HepG2 (cell line): ENCODE data around the gene SLC4A2. TPM values are rescaled to one million over a fixed set of nuclear protein-coding genes. Genes with fewer than 3 reads are reported as not detected.
A peak's percentile ranks its signal among the peaks of the same experiment; 100 is the strongest.

Experiments used
- ATAC-seq: fragments of 200-7000 bp; cut with Tn5 transposase; 3 replicates; pipeline ENCODE4 v1.9.1; 2020; ENCODE audit warnings: mild to moderate bottlenecking, moderate library complexity
- BruUV-seq: library from RNA; stranded (reverse); fragments of 400-500 nt; replicated peaks from 2 replicates; lab custom pipeline; 2021; lab: Mats Ljungman, UMichigan
- CTCF ChIA-PET: fragments of 300-600 bp; formaldehyde crosslinking; extraction: SDS; loops from one replicate; lab custom pipeline; 2021; ENCODE audit warnings: low total read pairs, inconsistent platforms, low intra/inter-chr PET ratio; lab: Yijun Ruan, JAX
- POLR2A ChIA-PET: fragments of 350-600 bp; sonication (Branson Sonifier 250); formaldehyde crosslinking; loops from one replicate; lab custom pipeline; 2020; ENCODE audit warnings: antibody characterized with exemption, inconsistent platforms; lab: Yijun Ruan, JAX
- DNase-seq: peaks from one replicate; pipeline ENCODE4 v3.0.0-alpha.2; 2015; ENCODE audit warnings: low spot score
- FAIRE-seq: peaks from 3 replicates; lab custom pipeline; 2011; peaks lifted over from hg19 to GRCh38; lab: Jason Lieb, UNC
- H2AFZ ChIP-seq: one replicate; pipeline ENCODE4 v1.6.1; 2011; ENCODE audit warnings: low read length, inconsistent platforms
- H3K27ac ChIP-seq: fragments of 300-600 bp; 3 replicates; pipeline ENCODE4 v1.8.0; 2011; ENCODE audit warnings: mixed run types, mild to moderate bottlenecking, mixed read lengths, low read length, inconsistent platforms; ENCODE audit not compliant: insufficient read depth; ENCODE audit errors: extremely low read length
- H3K27me3 ChIP-seq, 2 experiments: fragments of 200-600 bp in 1 of 2; 2 replicates in 1 of 2; 3 replicates in 1 of 2; pipeline versions ENCODE4 v1.6.0 to v1.8.0; 2011; ENCODE audit warnings: low read length in 2 of 2, mild to moderate bottlenecking in 2 of 2, moderate library complexity in 2 of 2, inconsistent platforms in 1 of 2; ENCODE audit not compliant: insufficient read depth in 2 of 2, control insufficient read depth in 1 of 2
- H3K36me3 ChIP-seq, 2 experiments: fragments of 200-600 bp in 1 of 2; replicated peaks in 1 of 2; 2 replicates in 1 of 2; 3 replicates in 1 of 2; pipeline versions ENCODE4 v1.5.1 to v1.8.0; 2011; ENCODE audit warnings: low read length in 2 of 2, inconsistent platforms in 1 of 2; ENCODE audit not compliant: insufficient read depth in 2 of 2, control insufficient read depth in 1 of 2
- H3K4me1 ChIP-seq: 2 replicates; pipeline ENCODE4 v1.5.1; 2012; ENCODE audit warnings: low read length, inconsistent platforms; ENCODE audit not compliant: insufficient read depth
- H3K4me2 ChIP-seq: 2 replicates; pipeline ENCODE4 v1.6.0; 2011; ENCODE audit warnings: low read depth, low read length, inconsistent platforms
- H3K4me3 ChIP-seq, 3 experiments: fragments of 200-600 bp in 1 of 3; sonication (generic), shearing (Covaris generic) in 1 of 3; replicated peaks in 1 of 3; 2 replicates each; pipeline ENCODE4 v1.5.1; 2011 to 2016; ENCODE audit warnings: low read length in 3 of 3, inconsistent platforms in 2 of 3, low read depth in 2 of 3, mild to moderate bottlenecking in 2 of 3, control low read depth in 1 of 3, mixed read lengths in 1 of 3; ENCODE audit not compliant: insufficient read depth in 1 of 3
- H3K79me2 ChIP-seq: one replicate; pipeline ENCODE4 v1.6.1; 2011; ENCODE audit warnings: low read length, inconsistent platforms; ENCODE audit not compliant: insufficient read depth
- H3K9ac ChIP-seq: 2 replicates; pipeline ENCODE4 v1.6.0; 2011; ENCODE audit warnings: mild to moderate bottlenecking, low read depth, low read length, inconsistent platforms; ENCODE audit not compliant: insufficient read depth
- H3K9me3 ChIP-seq: 2 replicates; pipeline ENCODE4 v1.5.1; 2012; ENCODE audit warnings: mild to moderate bottlenecking, low read length
- H4K20me1 ChIP-seq: 2 replicates; pipeline ENCODE4 v1.6.0; 2011; ENCODE audit warnings: inconsistent platforms, mild to moderate bottlenecking, low read length, moderate library complexity; ENCODE audit not compliant: insufficient read depth
- CBX1 ChIP-seq: IDR thresholded peaks from one replicate; pipeline ENCODE4 v1.6.1; 2016; ENCODE audit warnings: antibody characterized with exemption, low read depth
- ERF ChIP-seq: IDR thresholded peaks from 2 replicates; pipeline ENCODE4 v1.6.1; 2018; ENCODE audit warnings: missing biosample characterization, missing genetic modification reagents
- PHF8 ChIP-seq: sonication (generic); formaldehyde crosslinking; IDR thresholded peaks from 2 replicates; pipeline ENCODE4 v1.5.0; 2020; ENCODE audit warnings: missing genetic modification reagents
- RBM39 ChIP-seq: fragments of 200-400 bp; formaldehyde crosslinking; IDR thresholded peaks from one replicate; pipeline ENCODE4 v1.6.1; 2018; ENCODE audit warnings: antibody characterized with exemption, mild to moderate bottlenecking, low read depth, low read length; ENCODE audit not compliant: poor library complexity, severe bottlenecking
- SKI ChIP-seq: fragments of 450-650 bp; IDR thresholded peaks from one replicate; pipeline ENCODE4 v1.6.1; 2018; ENCODE audit warnings: mild to moderate bottlenecking; ENCODE audit not compliant: partially characterized antibody
- ZNF33A ChIP-seq: sonication (generic); formaldehyde crosslinking; IDR thresholded peaks from 2 replicates; pipeline ENCODE4 v1.5.1; 2020; ENCODE audit warnings: missing genetic modification reagents, mild to moderate bottlenecking, moderate library complexity, borderline replicate concordance
- ZNF660 ChIP-seq: sonication (generic); formaldehyde crosslinking; IDR thresholded peaks from 2 replicates; pipeline ENCODE4 v1.5.1; 2020; ENCODE audit warnings: mild to moderate bottlenecking, low read depth, missing genetic modification reagents, borderline replicate concordance
- ZNF883 ChIP-seq: sonication (generic); formaldehyde crosslinking; IDR thresholded peaks from 2 replicates; pipeline ENCODE4 v1.5.1; 2020; ENCODE audit warnings: mild to moderate bottlenecking, missing genetic modification reagents; ENCODE audit errors: not compliant biosample characterization
- WGBS: methylation state at CpG from one replicate; pipeline ENCODE4 v1.1.6; 2017; ENCODE audit warnings: low lambda C conversion rate; 5-methylcytosine and 5-hydroxymethylcytosine counted together
- in situ Hi-C: cut with HindIII; loops from 2 replicates; pipeline ENCODE4 v1.10.0; 2017; ENCODE audit warnings: low pct_unique_long_range_greater_than_20kb; ENCODE audit not compliant: extremely low pct_ligation_motif_present
- intact Hi-C: fragments of 100-400 bp; cut with micrococcal nuclease; formaldehyde crosslinking; loops from one replicate; pipeline ENCODE4 v1.10.0; 2022; ENCODE audit not compliant: unreplicated experiment
- polyA plus RNA-seq, 8 experiments: library from polyadenylated mRNA; depleted of rRNA in 3 of 8; stranded (reverse) in 7 of 8; unstranded in 1 of 8; fragments of >200 nt; fragmentation: Illumina TruSeq in 4 of 8; extraction: Trizol in 4 of 8; gene quantifications; 2 replicates each; pipeline versions ENCODE4 v1.2.1 to v1.2.3, GENCODE V29; 2011 to 2016; ENCODE audit warnings: low read depth in 4 of 8, missing spikeins in 1 of 8, mixed read lengths in 1 of 8; ENCODE audit not compliant: insufficient read depth in 1 of 8
- total RNA-seq, 5 experiments: library from RNA; depleted of rRNA; stranded (reverse); fragments of >200 nt; fragmentation: Illumina TruSeq; extraction: Trizol; gene quantifications; 2 replicates each; pipeline ENCODE4 v1.2.3, GENCODE V29; 2016; ENCODE audit warnings: low read depth in 1 of 5
- TF ChIP-seq, protein P1 (sequence below): sonication (generic); formaldehyde crosslinking; conservative IDR thresholded peaks from 2 replicates; pipeline ENCODE4 v1.8.0; 2022; ENCODE audit warnings: missing genetic modification reagents
- TF ChIP-seq, protein P2 (sequence below): sonication (generic); formaldehyde crosslinking; IDR thresholded peaks from 2 replicates; pipeline ENCODE4 v1.5.1; 2020; ENCODE audit warnings: mild to moderate bottlenecking, missing genetic modification reagents, moderate library complexity
- TF ChIP-seq, protein P3 (sequence below): IDR thresholded peaks from 2 replicates; pipeline ENCODE4 v1.6.1; 2012; ENCODE audit warnings: low read length, improper control_type of control experiment
- TF ChIP-seq, protein P4 (sequence below): sonication (generic); formaldehyde crosslinking; IDR thresholded peaks from 2 replicates; pipeline ENCODE4 v1.4.0; 2020; ENCODE audit warnings: missing genetic modification reagents

The SLC4A2 gene
- total and polyA plus RNA-seq, 2 of the 13 experiments (the other 11 are each of a cell fraction or from before 2014, with no cell fraction given) = 51.9 to 73.4 TPM

DNA sequence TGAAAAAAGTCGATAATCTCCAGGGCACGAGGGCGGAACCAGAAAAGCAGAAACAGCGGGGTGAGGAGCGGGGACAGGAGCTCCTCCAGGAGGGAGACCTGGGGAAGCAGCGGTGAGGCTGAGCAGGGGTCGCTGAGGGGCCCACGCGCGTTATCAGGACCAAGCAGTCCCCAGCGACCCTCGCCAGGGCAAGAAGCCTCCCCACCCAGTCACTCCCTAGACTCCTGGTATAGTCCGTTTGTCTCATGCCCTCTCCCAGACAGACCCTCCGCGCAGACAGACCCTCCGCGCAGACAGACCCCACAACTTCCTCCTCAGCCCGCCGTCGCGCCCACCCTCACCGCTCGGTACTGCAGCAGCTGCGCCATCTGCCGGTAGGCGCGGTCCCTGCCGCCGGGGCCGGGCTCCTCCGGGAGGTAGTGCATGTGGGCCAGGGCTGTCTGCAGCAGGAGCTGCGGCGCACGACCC lies 41.4 kb upstream of the SLC4A2 start:
- FAIRE-seq (no peak), ATAC-seq (peak; percentile 88), DNase-seq (no peak)
- POLR2A ChIA-PET = interaction anchor here (1.4 kb wide), 1 partner anchor 10 kb away, joined by 3 read pairs; the partner anchor contains the start of gene ABCB8
- Histone ChIP-seq H3K9me3 (no peaks in the 10 kb centered on the region), H3K4me1 (peaks cover 47% of the 10 kb centered on the region), H2AFZ (no peak overlapping the region), H4K20me1 (no peaks in the 10 kb centered on the region), H3K27me3 (peaks cover 9 to 44% of the 10 kb centered on the region in 2 experiments), H3K4me3 (peak overlapping the region; percentile 25 to 70 (median 26); a peak in 4 of 6 replicates), H3K4me2 (peak overlapping the region; percentile 78), H3K9ac (no peak overlapping the region), H3K36me3 (no peaks in the 10 kb centered on the region; a peak in 1 of 5 replicates), H3K79me2 (no peaks in the 10 kb centered on the region), H3K27ac (no peak overlapping the region)
- WGBS = 15% methylated on average over 12 of the region's 34 CpGs
- in situ Hi-C loops (no loop called here), intact Hi-C loops (no loop called here)
- BruUV-seq = no TSS peak
- CTCF ChIA-PET = interaction anchor here (0.8 to 1.5 kb wide), 4 partner anchors 32 to 120 kb away, joined by 3 to 5 read pairs (median 4); no protein-coding TSS in a partner anchor
- TF ChIP-seq ZNF883 (CRISPR knock-in tag) (no peak), ZNF660 (CRISPR knock-in tag) (no peak), PHF8 (CRISPR knock-in tag) (no peak), SKI (no peak), CBX1 (no peak), ZNF33A (CRISPR knock-in tag) (no peak), ERF (0 out of 2 replicates have a peak, but pooled peaks have one; percentile 36), RBM39 (peak; percentile 48)
- TF ChIP-seq, protein P1, sequence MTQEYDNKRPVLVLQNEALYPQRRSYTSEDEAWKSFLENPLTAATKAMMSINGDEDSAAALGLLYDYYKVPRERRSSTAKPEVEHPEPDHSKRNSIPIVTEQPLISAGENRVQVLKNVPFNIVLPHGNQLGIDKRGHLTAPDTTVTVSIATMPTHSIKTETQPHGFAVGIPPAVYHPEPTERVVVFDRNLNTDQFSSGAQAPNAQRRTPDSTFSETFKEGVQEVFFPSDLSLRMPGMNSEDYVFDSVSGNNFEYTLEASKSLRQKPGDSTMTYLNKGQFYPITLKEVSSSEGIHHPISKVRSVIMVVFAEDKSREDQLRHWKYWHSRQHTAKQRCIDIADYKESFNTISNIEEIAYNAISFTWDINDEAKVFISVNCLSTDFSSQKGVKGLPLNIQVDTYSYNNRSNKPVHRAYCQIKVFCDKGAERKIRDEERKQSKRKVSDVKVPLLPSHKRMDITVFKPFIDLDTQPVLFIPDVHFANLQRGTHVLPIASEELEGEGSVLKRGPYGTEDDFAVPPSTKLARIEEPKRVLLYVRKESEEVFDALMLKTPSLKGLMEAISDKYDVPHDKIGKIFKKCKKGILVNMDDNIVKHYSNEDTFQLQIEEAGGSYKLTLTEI = no peak
- TF ChIP-seq, protein P2, sequence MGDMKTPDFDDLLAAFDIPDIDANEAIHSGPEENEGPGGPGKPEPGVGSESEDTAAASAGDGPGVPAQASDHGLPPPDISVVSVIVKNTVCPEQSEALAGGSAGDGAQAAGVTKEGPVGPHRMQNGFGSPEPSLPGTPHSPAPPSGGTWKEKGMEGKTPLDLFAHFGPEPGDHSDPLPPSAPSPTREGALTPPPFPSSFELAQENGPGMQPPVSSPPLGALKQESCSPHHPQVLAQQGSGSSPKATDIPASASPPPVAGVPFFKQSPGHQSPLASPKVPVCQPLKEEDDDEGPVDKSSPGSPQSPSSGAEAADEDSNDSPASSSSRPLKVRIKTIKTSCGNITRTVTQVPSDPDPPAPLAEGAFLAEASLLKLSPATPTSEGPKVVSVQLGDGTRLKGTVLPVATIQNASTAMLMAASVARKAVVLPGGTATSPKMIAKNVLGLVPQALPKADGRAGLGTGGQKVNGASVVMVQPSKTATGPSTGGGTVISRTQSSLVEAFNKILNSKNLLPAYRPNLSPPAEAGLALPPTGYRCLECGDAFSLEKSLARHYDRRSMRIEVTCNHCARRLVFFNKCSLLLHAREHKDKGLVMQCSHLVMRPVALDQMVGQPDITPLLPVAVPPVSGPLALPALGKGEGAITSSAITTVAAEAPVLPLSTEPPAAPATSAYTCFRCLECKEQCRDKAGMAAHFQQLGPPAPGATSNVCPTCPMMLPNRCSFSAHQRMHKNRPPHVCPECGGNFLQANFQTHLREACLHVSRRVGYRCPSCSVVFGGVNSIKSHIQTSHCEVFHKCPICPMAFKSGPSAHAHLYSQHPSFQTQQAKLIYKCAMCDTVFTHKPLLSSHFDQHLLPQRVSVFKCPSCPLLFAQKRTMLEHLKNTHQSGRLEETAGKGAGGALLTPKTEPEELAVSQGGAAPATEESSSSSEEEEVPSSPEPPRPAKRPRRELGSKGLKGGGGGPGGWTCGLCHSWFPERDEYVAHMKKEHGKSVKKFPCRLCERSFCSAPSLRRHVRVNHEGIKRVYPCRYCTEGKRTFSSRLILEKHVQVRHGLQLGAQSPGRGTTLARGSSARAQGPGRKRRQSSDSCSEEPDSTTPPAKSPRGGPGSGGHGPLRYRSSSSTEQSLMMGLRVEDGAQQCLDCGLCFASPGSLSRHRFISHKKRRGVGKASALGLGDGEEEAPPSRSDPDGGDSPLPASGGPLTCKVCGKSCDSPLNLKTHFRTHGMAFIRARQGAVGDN (CRISPR knock-in tag) = peak; percentile 85
- TF ChIP-seq, protein P3, sequence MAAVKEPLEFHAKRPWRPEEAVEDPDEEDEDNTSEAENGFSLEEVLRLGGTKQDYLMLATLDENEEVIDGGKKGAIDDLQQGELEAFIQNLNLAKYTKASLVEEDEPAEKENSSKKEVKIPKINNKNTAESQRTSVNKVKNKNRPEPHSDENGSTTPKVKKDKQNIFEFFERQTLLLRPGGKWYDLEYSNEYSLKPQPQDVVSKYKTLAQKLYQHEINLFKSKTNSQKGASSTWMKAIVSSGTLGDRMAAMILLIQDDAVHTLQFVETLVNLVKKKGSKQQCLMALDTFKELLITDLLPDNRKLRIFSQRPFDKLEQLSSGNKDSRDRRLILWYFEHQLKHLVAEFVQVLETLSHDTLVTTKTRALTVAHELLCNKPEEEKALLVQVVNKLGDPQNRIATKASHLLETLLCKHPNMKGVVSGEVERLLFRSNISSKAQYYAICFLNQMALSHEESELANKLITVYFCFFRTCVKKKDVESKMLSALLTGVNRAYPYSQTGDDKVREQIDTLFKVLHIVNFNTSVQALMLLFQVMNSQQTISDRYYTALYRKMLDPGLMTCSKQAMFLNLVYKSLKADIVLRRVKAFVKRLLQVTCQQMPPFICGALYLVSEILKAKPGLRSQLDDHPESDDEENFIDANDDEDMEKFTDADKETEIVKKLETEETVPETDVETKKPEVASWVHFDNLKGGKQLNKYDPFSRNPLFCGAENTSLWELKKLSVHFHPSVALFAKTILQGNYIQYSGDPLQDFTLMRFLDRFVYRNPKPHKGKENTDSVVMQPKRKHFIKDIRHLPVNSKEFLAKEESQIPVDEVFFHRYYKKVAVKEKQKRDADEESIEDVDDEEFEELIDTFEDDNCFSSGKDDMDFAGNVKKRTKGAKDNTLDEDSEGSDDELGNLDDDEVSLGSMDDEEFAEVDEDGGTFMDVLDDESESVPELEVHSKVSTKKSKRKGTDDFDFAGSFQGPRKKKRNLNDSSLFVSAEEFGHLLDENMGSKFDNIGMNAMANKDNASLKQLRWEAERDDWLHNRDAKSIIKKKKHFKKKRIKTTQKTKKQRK = no peak
- TF ChIP-seq, protein P4, sequence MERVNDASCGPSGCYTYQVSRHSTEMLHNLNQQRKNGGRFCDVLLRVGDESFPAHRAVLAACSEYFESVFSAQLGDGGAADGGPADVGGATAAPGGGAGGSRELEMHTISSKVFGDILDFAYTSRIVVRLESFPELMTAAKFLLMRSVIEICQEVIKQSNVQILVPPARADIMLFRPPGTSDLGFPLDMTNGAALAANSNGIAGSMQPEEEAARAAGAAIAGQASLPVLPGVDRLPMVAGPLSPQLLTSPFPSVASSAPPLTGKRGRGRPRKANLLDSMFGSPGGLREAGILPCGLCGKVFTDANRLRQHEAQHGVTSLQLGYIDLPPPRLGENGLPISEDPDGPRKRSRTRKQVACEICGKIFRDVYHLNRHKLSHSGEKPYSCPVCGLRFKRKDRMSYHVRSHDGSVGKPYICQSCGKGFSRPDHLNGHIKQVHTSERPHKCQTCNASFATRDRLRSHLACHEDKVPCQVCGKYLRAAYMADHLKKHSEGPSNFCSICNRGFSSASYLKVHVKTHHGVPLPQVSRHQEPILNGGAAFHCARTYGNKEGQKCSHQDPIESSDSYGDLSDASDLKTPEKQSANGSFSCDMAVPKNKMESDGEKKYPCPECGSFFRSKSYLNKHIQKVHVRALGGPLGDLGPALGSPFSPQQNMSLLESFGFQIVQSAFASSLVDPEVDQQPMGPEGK = no peak
